Loucy (cell line): ENCODE results near the gene DSCAM.

Source experiments
- EZH2phosphoT487 ChIP-seq: fragments of 200-600 bp; IDR thresholded peaks from 2 replicates; pipeline ENCODE4 v1.6.1; 2018; ENCODE audit warnings: antibody characterized with exemption, mild to moderate bottlenecking, moderate library complexity, borderline replicate concordance
- TF ChIP-seq, protein P1 (sequence below): fragments of 200-600 bp; sonication (generic); conservative IDR thresholded peaks from 2 replicates; pipeline ENCODE4 v1.5.1; 2014; ENCODE audit warnings: mild to moderate bottlenecking, antibody characterized with exemption, low read length

DNA sequence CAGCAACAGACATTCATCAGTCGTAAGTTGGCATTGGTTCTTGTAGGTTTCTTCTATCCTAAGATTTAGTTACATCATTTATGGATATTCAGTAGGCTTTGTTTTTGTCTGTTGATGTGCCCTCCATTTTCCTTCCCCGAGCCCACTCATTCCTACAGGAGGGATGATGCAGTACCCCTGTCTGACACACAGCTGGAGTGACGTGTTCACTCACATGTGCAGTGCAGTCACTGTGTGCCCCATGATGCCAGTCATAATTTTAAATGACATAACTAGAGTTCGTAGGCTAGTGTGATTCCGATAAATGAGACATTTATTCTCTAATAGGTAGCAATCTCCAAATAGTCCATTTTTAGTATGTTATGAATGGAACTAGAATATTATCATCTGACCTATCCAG, 438.4 kb downstream of the DSCAM start:
- TF ChIP-seq, protein P1, sequence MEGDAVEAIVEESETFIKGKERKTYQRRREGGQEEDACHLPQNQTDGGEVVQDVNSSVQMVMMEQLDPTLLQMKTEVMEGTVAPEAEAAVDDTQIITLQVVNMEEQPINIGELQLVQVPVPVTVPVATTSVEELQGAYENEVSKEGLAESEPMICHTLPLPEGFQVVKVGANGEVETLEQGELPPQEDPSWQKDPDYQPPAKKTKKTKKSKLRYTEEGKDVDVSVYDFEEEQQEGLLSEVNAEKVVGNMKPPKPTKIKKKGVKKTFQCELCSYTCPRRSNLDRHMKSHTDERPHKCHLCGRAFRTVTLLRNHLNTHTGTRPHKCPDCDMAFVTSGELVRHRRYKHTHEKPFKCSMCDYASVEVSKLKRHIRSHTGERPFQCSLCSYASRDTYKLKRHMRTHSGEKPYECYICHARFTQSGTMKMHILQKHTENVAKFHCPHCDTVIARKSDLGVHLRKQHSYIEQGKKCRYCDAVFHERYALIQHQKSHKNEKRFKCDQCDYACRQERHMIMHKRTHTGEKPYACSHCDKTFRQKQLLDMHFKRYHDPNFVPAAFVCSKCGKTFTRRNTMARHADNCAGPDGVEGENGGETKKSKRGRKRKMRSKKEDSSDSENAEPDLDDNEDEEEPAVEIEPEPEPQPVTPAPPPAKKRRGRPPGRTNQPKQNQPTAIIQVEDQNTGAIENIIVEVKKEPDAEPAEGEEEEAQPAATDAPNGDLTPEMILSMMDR, result no peak
- TF ChIP-seq EZH2phosphoT487, result no peak
